ENCODE data around the gene GNAT1. TPM values are rescaled to one million over a fixed set of nuclear protein-coding genes. Genes with fewer than 3 reads are reported as not detected.

The GNAT1 gene
- total RNA-seq, 2 donors from 2014 or later = not detected

DNA sequence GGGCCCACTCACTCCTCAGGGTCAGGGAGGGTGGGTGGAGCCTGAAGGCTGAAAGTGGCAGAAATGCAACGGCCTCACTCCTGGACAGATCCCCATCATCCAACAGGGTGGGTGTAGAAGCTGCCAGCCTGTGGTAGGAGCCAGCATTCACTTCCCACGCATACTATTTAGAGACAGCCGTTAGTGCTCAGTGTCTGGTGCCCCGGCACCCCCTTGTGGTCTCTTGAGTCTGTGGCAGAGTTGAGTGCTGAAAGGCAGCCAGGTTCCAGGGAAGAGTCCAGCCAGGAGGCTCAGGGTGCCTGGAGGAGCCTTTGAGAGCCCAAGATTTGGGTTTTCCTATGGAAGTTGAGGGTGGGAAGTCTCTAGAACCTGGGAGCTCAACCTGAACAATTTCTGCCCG, 2.1 kb upstream of the GNAT1 start:
- H3K27ac ChIP-seq = no peak overlapping the region
- no peaks in the 10 kb centered on the region for H3K36me3 ChIP-seq
- TF ChIP-seq POLR2AphosphoS5 (IDR thresholded peaks at IDR 0.05) (peak; percentile 72), POLR2A (IDR thresholded peaks at IDR 0.05) (no peak)
- TF ChIP-seq, protein P1, sequence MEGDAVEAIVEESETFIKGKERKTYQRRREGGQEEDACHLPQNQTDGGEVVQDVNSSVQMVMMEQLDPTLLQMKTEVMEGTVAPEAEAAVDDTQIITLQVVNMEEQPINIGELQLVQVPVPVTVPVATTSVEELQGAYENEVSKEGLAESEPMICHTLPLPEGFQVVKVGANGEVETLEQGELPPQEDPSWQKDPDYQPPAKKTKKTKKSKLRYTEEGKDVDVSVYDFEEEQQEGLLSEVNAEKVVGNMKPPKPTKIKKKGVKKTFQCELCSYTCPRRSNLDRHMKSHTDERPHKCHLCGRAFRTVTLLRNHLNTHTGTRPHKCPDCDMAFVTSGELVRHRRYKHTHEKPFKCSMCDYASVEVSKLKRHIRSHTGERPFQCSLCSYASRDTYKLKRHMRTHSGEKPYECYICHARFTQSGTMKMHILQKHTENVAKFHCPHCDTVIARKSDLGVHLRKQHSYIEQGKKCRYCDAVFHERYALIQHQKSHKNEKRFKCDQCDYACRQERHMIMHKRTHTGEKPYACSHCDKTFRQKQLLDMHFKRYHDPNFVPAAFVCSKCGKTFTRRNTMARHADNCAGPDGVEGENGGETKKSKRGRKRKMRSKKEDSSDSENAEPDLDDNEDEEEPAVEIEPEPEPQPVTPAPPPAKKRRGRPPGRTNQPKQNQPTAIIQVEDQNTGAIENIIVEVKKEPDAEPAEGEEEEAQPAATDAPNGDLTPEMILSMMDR (IDR thresholded peaks at IDR 0.05) = peak; percentile 55 to 95 (median 88)
- 10% methylated on average over 5 of the region's 5 CpGs for WGBS
- intact Hi-C loops (cut with DNase I) = loop anchor here (1.0 kb wide), 1 partner anchor 68 kb away; no protein-coding TSS in a partner anchor
- H3K4me3 ChIP-seq = no peak overlapping the region
- H3K4me1 ChIP-seq (replicated peaks) = no peaks in the 10 kb centered on the region
- no peaks in the 10 kb centered on the region for H3K9me3 ChIP-seq
- DNase-seq (ENCODE audit: low spot score) = peak; percentile 84
- peaks cover 8% of the 10 kb centered on the region for H3K27me3 ChIP-seq (replicated peaks; ENCODE audit: insufficient read depth)

DNA sequence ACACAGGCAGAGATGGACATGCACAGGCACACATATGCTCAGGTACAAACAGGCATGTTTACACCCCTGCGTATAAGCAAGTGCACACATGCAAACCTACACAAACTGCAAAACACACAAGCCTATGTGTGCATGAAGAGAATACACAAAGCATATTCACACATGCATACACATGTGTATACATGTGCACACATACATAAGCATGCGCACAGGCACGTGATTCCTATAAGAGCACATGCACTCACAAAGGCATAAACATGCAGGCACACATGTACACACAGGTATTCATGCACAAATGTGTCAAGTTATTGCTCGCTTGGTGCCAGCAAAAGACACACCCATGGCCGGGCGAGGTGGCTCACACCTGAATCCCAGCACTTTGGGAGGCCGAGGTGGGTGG, 1.4 kb upstream of the GNAT1 start:
- H3K4me3 ChIP-seq = no peak overlapping the region
- no peak for DNase-seq (ENCODE audit: low spot score)
- H3K4me1 ChIP-seq (replicated peaks) = no peaks in the 10 kb centered on the region
- 84% methylated on average over 7 of the region's 7 CpGs for WGBS
- TF ChIP-seq POLR2A (IDR thresholded peaks at IDR 0.05) (no peak), POLR2AphosphoS5 (IDR thresholded peaks at IDR 0.05) (no peak)
- TF ChIP-seq, protein P1 (IDR thresholded peaks at IDR 0.05) = no peak
- no peak overlapping the region for H3K27ac ChIP-seq
- intact Hi-C loops (cut with DNase I) = loop anchor here (1.0 kb wide), 1 partner anchor 69 kb away; no protein-coding TSS in a partner anchor
- peaks cover 9% of the 10 kb centered on the region for H3K27me3 ChIP-seq (replicated peaks; ENCODE audit: insufficient read depth)
- H3K36me3 ChIP-seq = no peaks in the 10 kb centered on the region
- no peaks in the 10 kb centered on the region for H3K9me3 ChIP-seq

DNA sequence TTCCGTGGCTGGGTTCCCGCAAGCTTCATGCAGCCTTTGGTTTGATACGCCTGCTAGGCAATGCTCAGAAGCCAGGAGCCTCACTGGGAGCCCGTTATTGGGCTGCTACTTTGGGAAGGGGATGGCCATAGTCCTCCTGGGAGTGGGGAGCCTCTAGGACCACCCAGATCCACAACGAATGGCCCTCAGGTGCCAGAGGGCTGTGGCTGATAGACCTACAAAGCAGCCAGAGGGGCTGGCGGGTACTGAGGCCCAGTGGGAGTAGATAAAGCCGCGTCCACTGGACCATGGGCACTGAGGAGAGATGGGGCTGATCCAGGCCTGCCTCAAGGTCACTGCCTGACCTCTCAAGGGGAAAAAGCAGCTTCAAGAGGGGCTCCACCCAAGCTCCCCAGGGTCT, 714 bp downstream of the GNAT1 start:
- Histone ChIP-seq H3K4me1 (replicated peaks) (no peaks in the 10 kb centered on the region), H3K4me3 (no peak overlapping the region), H3K36me3 (no peaks in the 10 kb centered on the region), H3K9me3 (no peaks in the 10 kb centered on the region), H3K27ac (no peak overlapping the region), H3K27me3 (replicated peaks; ENCODE audit: insufficient read depth) (peaks cover 9% of the 10 kb centered on the region)
- intact Hi-C loops (cut with DNase I) = no loop called here
- no peak for TF ChIP-seq POLR2A (IDR thresholded peaks at IDR 0.05)
- TF ChIP-seq, protein P1 (IDR thresholded peaks at IDR 0.05) = no peak
- no peak for TF ChIP-seq POLR2AphosphoS5 (IDR thresholded peaks at IDR 0.05)
- WGBS = 79% methylated on average over 8 of the region's 8 CpGs
- no peak for DNase-seq (ENCODE audit: low spot score)

DNA sequence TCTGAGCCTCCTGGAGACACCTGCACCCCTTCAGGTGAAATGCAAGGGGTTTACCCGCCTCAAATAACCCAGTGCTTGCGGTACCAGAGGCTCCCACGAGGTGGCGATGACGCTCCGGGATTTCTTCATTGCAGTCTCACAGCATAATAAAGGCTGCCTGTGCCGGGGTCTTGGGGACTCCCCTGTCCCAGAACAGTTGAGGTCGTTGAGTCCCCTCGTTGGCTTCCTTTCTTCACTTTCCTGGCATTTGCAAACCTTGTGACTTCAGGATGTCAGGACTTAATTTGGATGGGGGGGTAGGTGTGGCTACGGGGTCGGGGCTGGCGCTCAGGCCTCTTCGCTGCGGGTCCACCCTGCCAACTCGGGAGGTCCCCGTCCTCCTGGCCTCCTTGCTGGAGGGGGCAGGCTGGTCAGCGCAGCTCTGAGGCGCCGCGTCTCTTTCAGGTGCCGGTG, 1.3 kb downstream of the GNAT1 start:
- WGBS = 13% methylated on average over 21 of the region's 21 CpGs
- peaks cover 9% of the 10 kb centered on the region for H3K27me3 ChIP-seq (replicated peaks; ENCODE audit: insufficient read depth)

DNA sequence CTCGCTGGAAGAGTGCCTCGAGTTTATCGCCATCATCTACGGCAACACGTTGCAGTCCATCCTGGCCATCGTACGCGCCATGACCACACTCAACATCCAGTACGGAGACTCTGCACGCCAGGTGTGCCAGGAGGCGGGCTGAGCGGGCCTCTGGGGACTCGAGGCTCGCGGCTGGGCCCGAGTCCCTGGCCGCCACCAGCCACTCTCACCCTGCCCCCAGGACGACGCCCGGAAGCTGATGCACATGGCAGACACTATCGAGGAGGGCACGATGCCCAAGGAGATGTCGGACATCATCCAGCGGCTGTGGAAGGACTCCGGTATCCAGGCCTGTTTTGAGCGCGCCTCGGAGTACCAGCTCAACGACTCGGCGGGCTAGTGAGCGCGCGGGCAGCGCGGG, 1.9 kb downstream of the GNAT1 start:
- peaks cover 9% of the 10 kb centered on the region for H3K27me3 ChIP-seq (replicated peaks; ENCODE audit: insufficient read depth)
- H3K9me3 ChIP-seq = no peaks in the 10 kb centered on the region
- DNase-seq (ENCODE audit: low spot score) = no peak
- no peaks in the 10 kb centered on the region for H3K36me3 ChIP-seq
- TF ChIP-seq POLR2AphosphoS5 (IDR thresholded peaks at IDR 0.05) (no peak), POLR2A (IDR thresholded peaks at IDR 0.05) (no peak)
- TF ChIP-seq, protein P1 (IDR thresholded peaks at IDR 0.05) = no peak
- H3K27ac ChIP-seq = no peak overlapping the region
- intact Hi-C loops (cut with DNase I) = loop anchor here (1.0 kb wide), 1 partner anchor 33 kb away; no protein-coding TSS in a partner anchor
- no peak overlapping the region for H3K4me3 ChIP-seq
- 42% methylated on average over 36 of the region's 36 CpGs for WGBS
- H3K4me1 ChIP-seq (replicated peaks) = no peaks in the 10 kb centered on the region

More for the DNA sequence above, 1.3 kb downstream of the GNAT1 start:
- intact Hi-C loops (cut with DNase I) = loop anchor here (1.0 kb wide), 1 partner anchor 34 kb away; no protein-coding TSS in a partner anchor
- Histone ChIP-seq H3K4me3 (no peak overlapping the region), H3K36me3 (no peaks in the 10 kb centered on the region), H3K9me3 (no peaks in the 10 kb centered on the region), H3K4me1 (replicated peaks) (no peaks in the 10 kb centered on the region), H3K27ac (no peak overlapping the region)
- TF ChIP-seq POLR2A (IDR thresholded peaks at IDR 0.05) = no peak
- TF ChIP-seq, protein P1 (IDR thresholded peaks at IDR 0.05) = peak; percentile 82 to 93 (median 89)
- DNase-seq (ENCODE audit: low spot score) = peak; percentile 58
